Islet precursor cell (in vitro differentiated cells): Measurements from ENCODE around the gene SARDH.

ENCODE experiments used
- DNase-seq: peaks from one replicate; pipeline ENCODE4 v3.0.0-alpha.2; 2018

Gene SARDH

GRCh38 chr9:133737774-133738639 lies at the start of gene SARDH:
Gene SARDH, minus strand, starts transcription at chr9:133738352. Its CDS starts 4,179 bp downstream, at chr9:133734173.
- peak; percentile 92 for DNase-seq

- DNase-seq: peak; percentile 93
These were observed 49.5 kb upstream of the SARDH start for GRCh38 chr9:133787754-133788025.

GRCh38 chr9:133786907-133787753 lies 49.0 kb upstream of the SARDH start:
- no peak for DNase-seq

- no peak for DNase-seq
These were observed 48.2 kb upstream of the SARDH start for GRCh38 chr9:133786371-133786753.

GRCh38 chr9:133785753-133786370 lies 47.7 kb upstream of the SARDH start:
- no peak for DNase-seq

GRCh38 chr9:133784731-133785561 lies 46.8 kb upstream of the SARDH start:
- DNase-seq: no peak

GRCh38 chr9:133783331-133783731 lies 45.2 kb upstream of the SARDH start:
- no peak for DNase-seq

- DNase-seq: peak; percentile 88
These were observed 44.3 kb upstream of the SARDH start for GRCh38 chr9:133782157-133783130.

- DNase-seq: no peak
These were observed 43.6 kb upstream of the SARDH start for GRCh38 chr9:133781828-133782135.

GRCh38 chr9:133780962-133781827 lies 43.0 kb upstream of the SARDH start:
- DNase-seq: no peak

GRCh38 chr9:133780404-133780945 lies 42.3 kb upstream of the SARDH start:
- no peak for DNase-seq

GRCh38 chr9:133779516-133780403 lies 41.6 kb upstream of the SARDH start:
- DNase-seq: no peak

- DNase-seq: no peak
These were observed 40.9 kb upstream of the SARDH start for GRCh38 chr9:133779081-133779480.

- no peak for DNase-seq
These were observed 40.3 kb upstream of the SARDH start for GRCh38 chr9:133778336-133779013.

- DNase-seq: no peak
These were observed 39.7 kb upstream of the SARDH start for GRCh38 chr9:133777871-133778270.

GRCh38 chr9:133777068-133777791 lies 39.1 kb upstream of the SARDH start:
- DNase-seq: no peak

GRCh38 chr9:133775951-133776905 lies 38.1 kb upstream of the SARDH start:
- no peak for DNase-seq
